ENCODE results near the gene PTPRD. TPM values are rescaled to one million over a fixed set of nuclear protein-coding genes. Genes with fewer than 3 reads are reported as not detected.

Gene PTPRD
- total RNA-seq, 1 experiment from 2014 or later = 70.1 TPM

DNA sequence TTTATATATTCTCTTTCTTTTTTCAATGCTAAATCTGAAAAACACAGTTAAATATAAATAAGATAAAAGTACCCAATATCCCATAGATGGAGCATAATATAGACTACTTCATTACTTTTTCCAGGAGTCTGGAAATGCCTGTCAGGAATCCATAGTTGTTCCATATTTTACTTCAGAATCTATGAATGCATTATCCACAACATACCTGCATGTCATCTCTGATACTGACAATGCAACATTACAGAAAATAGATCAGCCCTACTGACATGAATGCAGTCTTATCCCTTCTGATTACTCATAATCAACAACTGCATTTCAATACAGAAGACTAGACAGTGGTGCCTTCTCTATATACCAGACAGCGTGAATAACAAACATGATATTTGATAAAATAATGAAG is 517.6 kb downstream of the PTPRD start:
- ChIA-PET CTCF (no interaction called here), POLR2A (no interaction called here)
- no peaks in the 10 kb centered on the region for H3K36me3 ChIP-seq (ENCODE audit: control insufficient read depth, insufficient read depth, low read length)
- BruUV-seq (replicated peaks) = no TSS peak
- Mint-ChIP-seq H3K4me3 (ENCODE audit: unreplicated experiment) (no peak overlapping the region), H3K27me3 (ENCODE audit: insufficient read depth, unreplicated experiment) (no peaks in the 10 kb centered on the region), H3K27ac (ENCODE audit: unreplicated experiment) (no peak overlapping the region), H3K36me3 (ENCODE audit: insufficient read depth, unreplicated experiment) (no peaks in the 10 kb centered on the region), H3K9me3 (ENCODE audit: unreplicated experiment) (no peaks in the 10 kb centered on the region), H3K4me1 (ENCODE audit: low read depth, unreplicated experiment) (no peaks in the 10 kb centered on the region)
- no peaks in the 10 kb centered on the region for H3K9me3 ChIP-seq
- DNase-seq = no peak
- H3K4me1 ChIP-seq = no peaks in the 10 kb centered on the region
- intact Hi-C loops (cut with micrococcal nuclease; ENCODE audit: unreplicated experiment) = no loop called here
- TF ChIP-seq, protein P1, sequence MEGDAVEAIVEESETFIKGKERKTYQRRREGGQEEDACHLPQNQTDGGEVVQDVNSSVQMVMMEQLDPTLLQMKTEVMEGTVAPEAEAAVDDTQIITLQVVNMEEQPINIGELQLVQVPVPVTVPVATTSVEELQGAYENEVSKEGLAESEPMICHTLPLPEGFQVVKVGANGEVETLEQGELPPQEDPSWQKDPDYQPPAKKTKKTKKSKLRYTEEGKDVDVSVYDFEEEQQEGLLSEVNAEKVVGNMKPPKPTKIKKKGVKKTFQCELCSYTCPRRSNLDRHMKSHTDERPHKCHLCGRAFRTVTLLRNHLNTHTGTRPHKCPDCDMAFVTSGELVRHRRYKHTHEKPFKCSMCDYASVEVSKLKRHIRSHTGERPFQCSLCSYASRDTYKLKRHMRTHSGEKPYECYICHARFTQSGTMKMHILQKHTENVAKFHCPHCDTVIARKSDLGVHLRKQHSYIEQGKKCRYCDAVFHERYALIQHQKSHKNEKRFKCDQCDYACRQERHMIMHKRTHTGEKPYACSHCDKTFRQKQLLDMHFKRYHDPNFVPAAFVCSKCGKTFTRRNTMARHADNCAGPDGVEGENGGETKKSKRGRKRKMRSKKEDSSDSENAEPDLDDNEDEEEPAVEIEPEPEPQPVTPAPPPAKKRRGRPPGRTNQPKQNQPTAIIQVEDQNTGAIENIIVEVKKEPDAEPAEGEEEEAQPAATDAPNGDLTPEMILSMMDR (IDR thresholded peaks at IDR 0.05; ENCODE audit: insufficient read depth in 1 of 2, low read depth in 1 of 2, low read length in 1 of 2, severe bottlenecking in 1 of 2, unreplicated experiment in 1 of 2) = no peak
- H3K4me3 ChIP-seq (ENCODE audit: low read depth, low read length) = no peak overlapping the region
- H3K27me3 ChIP-seq (replicated peaks; ENCODE audit: control insufficient read depth, insufficient read depth, low read length) = no peaks in the 10 kb centered on the region

DNA sequence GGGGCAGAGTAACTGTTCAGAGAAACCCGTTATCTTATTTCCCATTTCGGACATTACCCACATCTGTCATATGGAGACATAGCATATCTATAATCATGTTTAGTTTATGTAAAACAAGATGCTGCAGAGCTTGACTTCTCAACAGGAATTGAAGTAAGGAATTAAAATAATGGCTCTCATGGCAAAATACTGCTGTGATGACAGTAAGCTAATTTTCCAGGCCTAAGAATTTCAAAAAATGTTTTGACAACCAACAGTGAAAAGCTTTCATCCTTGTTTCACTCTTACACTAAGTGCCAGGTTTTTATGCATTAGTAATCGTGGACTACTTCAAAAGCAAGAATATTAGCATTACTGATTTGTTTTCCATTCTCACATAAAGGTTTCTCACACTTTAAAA is 518.2 kb downstream of the PTPRD start:
- intact Hi-C loops (cut with micrococcal nuclease; ENCODE audit: unreplicated experiment) = no loop called here
- POLR2A ChIA-PET = no interaction called here
- H3K4me3 Mint-ChIP-seq (ENCODE audit: unreplicated experiment) = no peak overlapping the region
- H3K27me3 Mint-ChIP-seq (ENCODE audit: insufficient read depth, unreplicated experiment) = no peaks in the 10 kb centered on the region
- H3K27ac Mint-ChIP-seq (ENCODE audit: unreplicated experiment) = no peak overlapping the region
- no peak for DNase-seq
- no peaks in the 10 kb centered on the region for H3K27me3 ChIP-seq (replicated peaks; ENCODE audit: control insufficient read depth, insufficient read depth, low read length)
- H3K4me1 ChIP-seq = no peaks in the 10 kb centered on the region
- no peaks in the 10 kb centered on the region for H3K36me3 Mint-ChIP-seq (ENCODE audit: insufficient read depth, unreplicated experiment)
- no peak overlapping the region for H3K4me3 ChIP-seq (ENCODE audit: low read depth, low read length)
- H3K36me3 ChIP-seq (ENCODE audit: control insufficient read depth, insufficient read depth, low read length) = no peaks in the 10 kb centered on the region
- CTCF ChIA-PET = no interaction called here
- no peaks in the 10 kb centered on the region for H3K4me1 Mint-ChIP-seq (ENCODE audit: low read depth, unreplicated experiment)
- no peaks in the 10 kb centered on the region for H3K9me3 ChIP-seq
- TF ChIP-seq, protein P1 (IDR thresholded peaks at IDR 0.05; ENCODE audit: insufficient read depth in 1 of 2, low read depth in 1 of 2, low read length in 1 of 2, severe bottlenecking in 1 of 2, unreplicated experiment in 1 of 2) = no peak
- no peaks in the 10 kb centered on the region for H3K9me3 Mint-ChIP-seq (ENCODE audit: unreplicated experiment)
- BruUV-seq (replicated peaks) = no TSS peak

DNA sequence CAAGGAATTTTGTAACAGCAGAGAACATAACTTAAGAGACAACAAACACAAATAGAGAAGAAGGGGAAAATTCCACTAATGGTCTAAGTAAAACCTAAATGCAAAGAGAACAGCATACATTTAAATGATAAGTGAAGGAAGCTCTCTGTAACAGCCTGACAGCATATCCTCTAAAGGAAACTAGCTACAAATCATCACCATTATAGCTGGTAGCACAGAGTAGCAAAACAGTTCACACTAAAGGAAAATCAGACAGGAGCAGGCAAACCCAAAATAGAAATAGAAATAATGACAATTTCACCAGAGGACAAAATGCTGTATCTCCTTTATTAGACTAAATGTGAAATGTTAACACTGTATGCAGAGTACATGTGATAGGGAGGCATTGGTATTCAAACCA is 532.8 kb downstream of the PTPRD start:
- no peak overlapping the region for H3K4me3 ChIP-seq (ENCODE audit: low read depth, low read length)
- Mint-ChIP-seq H3K4me3 (ENCODE audit: unreplicated experiment) (no peak overlapping the region), H3K36me3 (ENCODE audit: insufficient read depth, unreplicated experiment) (peaks cover 5% of the 10 kb centered on the region), H3K4me1 (ENCODE audit: low read depth, unreplicated experiment) (no peaks in the 10 kb centered on the region), H3K9me3 (ENCODE audit: unreplicated experiment) (no peaks in the 10 kb centered on the region), H3K27ac (ENCODE audit: unreplicated experiment) (no peak overlapping the region), H3K27me3 (ENCODE audit: insufficient read depth, unreplicated experiment) (no peaks in the 10 kb centered on the region)
- ChIA-PET POLR2A (no interaction called here), CTCF (no interaction called here)
- no peaks in the 10 kb centered on the region for H3K36me3 ChIP-seq (ENCODE audit: control insufficient read depth, insufficient read depth, low read length)
- no TSS peak for BruUV-seq (replicated peaks)
- H3K4me1 ChIP-seq = no peaks in the 10 kb centered on the region
- H3K27me3 ChIP-seq (replicated peaks; ENCODE audit: control insufficient read depth, insufficient read depth, low read length) = no peaks in the 10 kb centered on the region
- DNase-seq = no peak
- intact Hi-C loops (cut with micrococcal nuclease; ENCODE audit: unreplicated experiment) = no loop called here
- H3K9me3 ChIP-seq = no peaks in the 10 kb centered on the region
- TF ChIP-seq, protein P1 (IDR thresholded peaks at IDR 0.05; ENCODE audit: insufficient read depth in 1 of 2, low read depth in 1 of 2, low read length in 1 of 2, severe bottlenecking in 1 of 2, unreplicated experiment in 1 of 2) = no peak
